PC-9 (cell line): ENCODE measurements around the gene NPR1.

Experiments used
- EZH2 ChIP-seq: fragments of 200-600 bp; sonication (generic); IDR thresholded peaks from 2 replicates; pipeline ENCODE4 v1.8.0; 2017; ENCODE audit warnings: antibody characterized with exemption, low read depth
- TF ChIP-seq, protein P1 (sequence below): fragments of 200-600 bp; sonication (generic); conservative IDR thresholded peaks from 2 replicates; pipeline ENCODE4 v1.6.1; 2017; ENCODE audit warnings: mixed run types, antibody characterized with exemption, mild to moderate bottlenecking, moderate library complexity

DNA sequence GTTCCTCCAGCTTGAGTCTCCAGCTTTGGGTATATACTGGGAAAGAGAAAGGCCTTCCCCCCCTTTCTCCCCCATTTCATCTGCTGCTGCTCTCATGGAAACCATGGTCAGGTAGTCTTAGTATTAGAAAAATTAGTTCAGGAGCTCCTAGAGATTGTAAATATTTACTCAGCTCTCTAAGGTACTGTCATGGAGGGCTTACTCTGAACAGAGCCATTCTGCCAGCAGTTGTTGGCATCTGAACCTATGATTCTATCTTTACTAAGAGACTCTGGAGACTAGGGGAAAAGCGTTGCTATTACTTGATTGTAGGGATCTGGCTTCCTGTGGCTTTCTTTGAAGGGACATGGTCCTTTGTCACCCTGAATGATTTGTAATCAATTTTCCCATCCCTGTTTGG is 55.5 kb downstream of the NPR1 start:
- TF ChIP-seq, protein P1, sequence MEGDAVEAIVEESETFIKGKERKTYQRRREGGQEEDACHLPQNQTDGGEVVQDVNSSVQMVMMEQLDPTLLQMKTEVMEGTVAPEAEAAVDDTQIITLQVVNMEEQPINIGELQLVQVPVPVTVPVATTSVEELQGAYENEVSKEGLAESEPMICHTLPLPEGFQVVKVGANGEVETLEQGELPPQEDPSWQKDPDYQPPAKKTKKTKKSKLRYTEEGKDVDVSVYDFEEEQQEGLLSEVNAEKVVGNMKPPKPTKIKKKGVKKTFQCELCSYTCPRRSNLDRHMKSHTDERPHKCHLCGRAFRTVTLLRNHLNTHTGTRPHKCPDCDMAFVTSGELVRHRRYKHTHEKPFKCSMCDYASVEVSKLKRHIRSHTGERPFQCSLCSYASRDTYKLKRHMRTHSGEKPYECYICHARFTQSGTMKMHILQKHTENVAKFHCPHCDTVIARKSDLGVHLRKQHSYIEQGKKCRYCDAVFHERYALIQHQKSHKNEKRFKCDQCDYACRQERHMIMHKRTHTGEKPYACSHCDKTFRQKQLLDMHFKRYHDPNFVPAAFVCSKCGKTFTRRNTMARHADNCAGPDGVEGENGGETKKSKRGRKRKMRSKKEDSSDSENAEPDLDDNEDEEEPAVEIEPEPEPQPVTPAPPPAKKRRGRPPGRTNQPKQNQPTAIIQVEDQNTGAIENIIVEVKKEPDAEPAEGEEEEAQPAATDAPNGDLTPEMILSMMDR, result no peak
- TF ChIP-seq EZH2, result no peak
